Fibroblast of skin of back (primary cell): ENCODE data around the gene VSX1.

ENCODE experiments used
- DNase-seq: peaks from one replicate; pipeline ENCODE4 v3.0.0-alpha.2; 2013

VSX1 gene

DNA sequence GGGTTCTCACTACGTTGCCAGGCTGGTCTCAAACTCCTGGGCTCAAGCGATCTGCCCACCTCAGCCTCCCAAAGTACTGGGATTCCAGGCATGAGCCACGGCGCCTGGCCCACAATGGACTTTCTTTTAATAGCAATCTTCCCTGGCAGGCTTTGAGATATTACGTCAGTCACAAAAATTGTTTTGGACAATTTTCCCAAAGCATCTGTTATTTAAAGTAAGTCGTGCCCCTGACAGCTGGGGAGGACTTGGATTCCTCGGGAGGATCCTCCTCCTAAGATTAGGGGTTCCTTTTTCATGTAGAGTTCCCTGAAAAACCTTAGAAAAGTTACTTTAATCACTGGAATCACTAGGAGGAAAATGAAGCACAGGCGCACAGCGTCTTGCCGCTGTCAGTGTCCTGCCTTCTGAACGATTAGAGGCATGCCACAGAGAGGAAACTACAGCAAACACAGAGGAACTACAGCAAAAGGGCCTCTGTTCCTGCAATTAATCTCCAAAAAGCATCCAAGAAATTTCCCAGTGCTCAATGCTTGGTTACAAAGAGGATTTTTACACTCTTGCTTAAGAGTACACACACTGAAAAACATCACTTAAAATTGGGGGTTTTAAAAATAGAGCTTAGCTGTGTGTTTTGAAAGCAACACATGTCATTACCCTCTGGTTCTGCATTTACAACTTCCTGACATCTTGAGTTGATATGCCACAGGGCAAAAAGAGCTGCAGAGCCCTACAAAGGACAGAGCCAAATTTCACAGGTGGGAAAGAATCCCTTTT lies 28.5 kb downstream of the VSX1 start:
- DNase-seq = peak; percentile 57

DNA sequence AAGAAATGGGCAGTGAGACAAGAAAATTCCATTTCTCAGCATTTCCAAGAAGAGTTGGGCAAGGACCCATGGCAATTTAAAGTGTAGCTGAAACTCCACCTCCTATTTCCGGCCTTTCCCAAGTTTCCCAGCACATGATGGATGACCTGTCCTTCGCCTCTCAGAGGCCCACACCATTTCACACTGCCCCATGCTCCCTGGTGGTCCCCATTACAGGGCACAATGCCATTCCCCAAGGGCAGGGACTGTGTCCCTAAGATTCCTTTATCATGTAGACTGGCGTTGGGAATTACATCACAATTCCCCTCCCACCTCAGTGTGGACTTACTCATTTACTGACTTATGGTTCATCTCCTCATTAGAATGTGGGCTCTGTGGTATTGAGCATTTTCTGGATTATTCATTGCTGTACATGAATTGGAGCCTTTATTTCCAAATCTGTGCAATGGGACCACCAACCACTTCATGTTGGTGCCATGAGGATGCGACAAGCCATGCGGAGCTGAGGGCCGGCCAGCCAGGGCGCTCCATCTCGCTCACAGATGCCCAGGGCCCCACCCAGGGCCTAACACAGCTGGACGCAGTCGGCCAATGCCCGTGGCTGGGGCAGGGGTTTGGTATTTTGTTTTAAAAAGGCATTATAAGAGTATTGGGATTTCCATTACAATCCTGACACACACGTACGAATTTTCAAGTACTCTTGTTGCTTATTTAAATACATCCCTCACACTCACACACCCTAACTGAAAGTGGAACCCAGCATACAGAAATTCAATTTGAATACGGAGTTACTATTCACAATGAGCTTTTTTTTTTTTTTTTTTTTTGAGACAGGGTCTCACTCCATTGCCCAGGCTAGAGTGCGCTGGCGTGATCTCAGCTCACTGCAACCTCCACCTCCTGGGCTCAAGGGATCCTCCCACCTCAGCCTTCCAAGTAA lies 29.4 kb downstream of the VSX1 start:
- DNase-seq = no peak

GRCh38 chr20:25051386-25052155 lies 30.4 kb downstream of the VSX1 start:
- DNase-seq = no peak

GRCh38 chr20:25050501-25051350 lies 31.2 kb downstream of the VSX1 start:
- DNase-seq = no peak

- DNase-seq = no peak
These were observed 31.9 kb downstream of the VSX1 start for GRCh38 chr20:25050082-25050481.

- no peak for DNase-seq
These were observed 32.5 kb downstream of the VSX1 start for GRCh38 chr20:25049261-25050060.

DNA sequence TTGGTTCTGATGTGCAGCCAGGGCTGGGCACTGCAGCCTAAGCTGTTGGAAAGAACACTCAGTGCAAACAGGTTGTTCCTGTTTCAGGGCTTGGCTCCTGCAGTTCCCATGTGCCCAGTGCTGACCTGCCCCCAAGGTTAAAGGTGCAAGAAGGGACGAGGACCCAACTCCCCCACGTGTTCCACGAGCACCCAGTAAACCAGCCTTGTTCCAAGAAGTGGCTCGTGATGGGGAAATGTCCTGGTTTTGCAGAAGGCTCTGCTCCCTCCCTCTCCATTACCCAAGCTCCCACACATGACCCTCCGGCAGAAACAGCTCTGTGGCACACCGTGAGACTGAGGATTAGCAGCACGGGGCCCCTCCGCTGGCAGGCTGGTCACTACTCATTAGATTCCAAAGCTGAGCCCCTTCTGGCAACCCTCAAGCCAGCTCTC lies 33.4 kb downstream of the VSX1 start:
- DNase-seq = no peak

DNA sequence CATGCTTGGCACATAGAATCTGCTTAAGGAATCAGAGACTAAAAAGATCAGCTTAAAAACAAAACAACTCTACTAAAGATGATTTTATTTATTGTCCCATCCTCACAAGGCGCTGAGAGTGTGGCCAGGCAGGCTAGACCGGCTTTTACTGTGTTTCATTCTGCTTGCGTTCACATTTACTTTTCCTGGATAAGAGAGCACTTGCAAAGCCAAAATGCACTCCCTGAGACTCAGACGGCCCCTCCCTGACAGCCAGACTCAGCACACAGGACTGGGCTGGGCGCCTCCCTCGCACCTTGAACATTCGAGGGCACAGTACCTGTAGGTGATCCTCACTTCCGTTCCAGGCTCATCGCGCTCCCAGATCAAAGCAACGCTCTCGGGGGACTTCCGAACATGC lies 34.2 kb downstream of the VSX1 start:
- DNase-seq = no peak

GRCh38 chr20:25046736-25047666 lies 34.9 kb downstream of the VSX1 start:
- DNase-seq = no peak

- no peak for DNase-seq
These were observed 35.7 kb downstream of the VSX1 start for GRCh38 chr20:25046181-25046641.

GRCh38 chr20:25045343-25045712 lies 36.6 kb downstream of the VSX1 start:
- no peak for DNase-seq

DNA sequence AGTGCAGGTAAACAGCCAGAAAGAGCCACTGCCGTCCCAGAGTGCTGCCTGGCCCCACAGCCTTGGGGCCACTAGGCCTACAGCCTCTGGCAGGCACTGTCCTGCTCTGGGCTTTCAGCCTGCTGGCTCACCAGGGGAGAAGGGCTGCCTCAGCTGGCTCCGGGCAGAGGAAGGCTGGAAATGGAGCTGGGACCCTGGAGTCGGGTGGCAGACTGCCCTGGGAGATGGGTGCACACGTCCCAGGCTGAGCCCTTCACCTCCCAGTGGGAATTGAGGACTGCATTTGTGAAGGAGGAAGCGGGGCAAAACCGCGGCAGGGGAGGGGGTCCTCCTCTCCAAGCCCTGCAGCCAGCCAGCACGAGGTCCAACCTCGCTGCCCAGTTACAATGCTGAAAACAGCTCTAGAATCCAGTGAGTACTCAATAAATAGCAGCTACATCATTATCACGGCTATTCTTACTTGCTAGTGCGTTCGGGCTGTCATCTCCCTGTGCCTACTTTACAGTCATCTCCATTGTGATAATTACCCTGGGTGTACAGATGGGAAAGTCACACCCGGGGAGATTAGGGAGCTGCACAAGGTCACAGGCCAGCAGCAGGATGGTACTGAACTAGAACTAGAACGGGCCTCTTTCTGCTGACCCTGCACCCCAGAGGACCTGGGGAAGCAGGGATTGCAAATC lies 37.1 kb downstream of the VSX1 start:
- DNase-seq = no peak

DNA sequence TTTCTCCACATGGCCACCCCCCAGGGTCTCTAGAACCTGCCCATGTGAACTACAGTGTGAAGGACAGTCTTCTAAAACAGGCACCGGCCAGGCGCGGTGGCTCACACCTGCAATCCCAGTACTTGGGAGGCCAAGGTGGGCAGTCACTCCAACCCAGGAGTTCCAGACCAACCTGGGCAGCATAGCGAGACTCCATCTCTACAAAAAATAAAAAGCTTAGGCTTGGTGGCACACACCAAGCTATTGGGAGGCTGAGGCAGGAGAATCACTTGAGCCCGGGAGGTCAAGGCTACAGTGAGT lies 37.7 kb downstream of the VSX1 start:
- DNase-seq = no peak

GRCh38 chr20:25043499-25044260 lies 38.3 kb downstream of the VSX1 start:
- DNase-seq = no peak

DNA sequence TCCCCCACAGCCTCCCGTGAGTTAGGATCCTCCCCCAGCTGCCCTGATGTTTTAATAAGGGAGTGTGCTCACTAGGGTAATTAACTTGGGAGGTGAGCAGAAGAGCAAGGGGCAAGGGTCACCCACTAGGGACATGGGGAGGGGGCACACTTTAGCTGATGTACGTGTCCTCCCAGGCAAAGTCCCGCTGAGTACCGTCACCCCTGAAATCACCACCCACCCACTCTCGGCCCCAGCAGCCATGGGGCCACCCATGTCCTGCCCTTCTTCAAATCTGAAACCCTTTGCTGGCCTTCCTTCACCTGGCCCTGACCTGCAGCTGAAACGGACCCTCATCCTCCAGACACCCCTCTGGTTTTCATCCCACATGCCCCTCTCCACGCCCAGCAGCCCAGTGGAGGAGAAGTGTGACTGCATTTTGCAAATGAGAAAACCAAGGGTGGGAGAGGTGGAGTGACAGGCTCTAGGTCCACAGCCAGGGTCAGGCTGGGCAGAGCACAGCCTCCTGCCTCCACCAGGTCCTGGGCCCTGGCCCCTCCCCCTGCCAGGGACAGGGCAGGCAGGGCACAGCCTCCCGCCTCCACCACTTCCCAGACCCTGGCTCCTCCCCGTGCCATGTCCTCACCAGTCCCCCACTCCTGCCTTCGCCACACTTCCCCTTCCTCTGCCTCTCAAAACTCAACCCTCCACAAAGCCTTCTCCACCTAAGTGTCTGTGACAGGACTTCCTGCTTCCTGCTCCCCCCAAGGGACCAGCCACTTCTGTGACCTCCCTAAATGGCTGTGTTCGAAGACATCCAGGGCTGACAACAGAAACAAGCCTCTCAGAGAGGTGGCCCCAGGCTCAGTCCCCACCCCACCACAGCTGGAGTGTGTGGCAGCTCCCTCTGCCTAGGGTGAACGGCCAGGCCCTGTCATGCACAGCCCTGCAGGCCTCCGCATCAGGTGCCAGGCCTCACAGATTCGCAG lies 39.1 kb downstream of the VSX1 start:
- DNase-seq = no peak

DNA sequence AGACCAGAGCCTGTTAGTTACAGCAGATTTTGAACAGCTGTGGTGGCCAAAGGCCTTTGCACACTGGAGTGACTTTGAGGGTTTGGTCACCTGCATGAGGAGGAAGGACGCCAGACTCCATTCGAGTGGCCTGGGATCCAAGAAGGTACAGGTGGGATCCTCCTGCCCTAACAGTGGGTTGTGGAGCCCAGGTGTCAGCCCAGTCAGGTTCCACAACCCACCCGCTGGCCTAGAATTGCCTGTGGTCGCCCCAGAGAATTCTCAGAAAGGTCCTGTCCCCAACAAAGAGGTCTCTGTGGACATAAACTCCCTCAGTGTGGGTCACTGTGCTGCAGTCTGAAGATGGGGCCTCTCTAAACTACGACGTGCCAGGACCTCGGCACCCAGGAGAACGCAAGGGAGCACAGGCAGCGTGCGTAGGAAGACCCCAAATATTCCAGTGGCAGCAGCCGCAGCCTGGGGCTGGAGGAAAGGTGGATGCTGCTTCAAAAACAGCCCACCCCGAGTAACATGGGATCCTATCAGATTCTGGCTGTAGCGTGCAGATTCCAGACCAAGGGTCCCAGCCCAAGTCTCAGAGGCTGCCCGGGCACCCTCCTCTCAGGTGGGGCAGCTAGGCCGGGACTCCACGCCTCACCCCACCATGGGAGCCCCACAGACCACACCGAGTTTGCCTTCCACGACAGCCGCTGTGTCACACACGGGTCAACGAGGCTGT lies 40.0 kb downstream of the VSX1 start:
- DNase-seq = no peak

- DNase-seq = peak; percentile 8
These were observed 41.5 kb downstream of the VSX1 start for GRCh38 chr20:25040438-25040831.
